GM12875 (cell line): ENCODE measurements around the gene MMP2.

ENCODE experiments used
- H3K4me3 ChIP-seq: one replicate; pipeline ENCODE4 v1.5.1; 2011; ENCODE audit warnings: low read depth, low read length, control low read depth
- CTCF ChIP-seq: IDR thresholded peaks from 2 replicates; pipeline ENCODE4 v1.5.1; 2011; ENCODE audit warnings: low read depth, mild to moderate bottlenecking, control low read depth, inconsistent platforms, low read length, moderate library complexity, borderline replicate concordance; ENCODE audit not compliant: insufficient read depth

Gene MMP2

GRCh38 chr16:55476625-55477533 is 2.1 kb upstream of the MMP2 start:
- no peak for TF ChIP-seq CTCF

GRCh38 chr16:55477736-55478135 is 1.3 kb upstream of the MMP2 start:
- H3K4me3 ChIP-seq: no peak overlapping the region
- no peak for TF ChIP-seq CTCF

More at GRCh38 chr16:55476625-55477533, 2.1 kb upstream of the MMP2 start:
- no peak overlapping the region for H3K4me3 ChIP-seq

- TF ChIP-seq CTCF: no peak
- no peak overlapping the region for H3K4me3 ChIP-seq
Measured at GRCh38 chr16:55479430-55480140, 587 bp downstream of the MMP2 start.

GRCh38 chr16:55480228-55480655 is 1.2 kb downstream of the MMP2 start:
- no peak for TF ChIP-seq CTCF

GRCh38 chr16:55481023-55481422 is 2.0 kb downstream of the MMP2 start:
- H3K4me3 ChIP-seq: no peak overlapping the region
- TF ChIP-seq CTCF: no peak

More at GRCh38 chr16:55480228-55480655, 1.2 kb downstream of the MMP2 start:
- no peak overlapping the region for H3K4me3 ChIP-seq

GRCh38 chr16:55482056-55482455 is 3.1 kb downstream of the MMP2 start:
- no peak for TF ChIP-seq CTCF
- H3K4me3 ChIP-seq: no peak overlapping the region
